Activated CD4-positive, alpha-beta T cell treated with anti-CD3 and anti-CD28 coated beads, Interleukin-2, amount 10 ng/mL, durations not matched to agents 7 days and 5 days (primary cell): ENCODE measurements around the gene ZNF738. TPM values are rescaled to one million over a fixed set of nuclear protein-coding genes. Genes with fewer than 3 reads are reported as not detected.
"Not testable (repeated sequence)": the region's sequence is repeated elsewhere in the genome, so short reads cannot be mapped to it uniquely, and the experiment has no call there.

Experiments used
- CTCF ChIA-PET: fragments of 350-600 bp; sonication (Branson Sonifier 250); formaldehyde crosslinking; loops from one replicate; lab custom pipeline; 2021; ENCODE audit warnings: antibody characterized with exemption; lab: Charles Lee
- POLR2A ChIA-PET: fragments of 350-600 bp; sonication (Branson Sonifier 250); formaldehyde crosslinking; loops from one replicate; lab custom pipeline; 2021; ENCODE audit warnings: antibody characterized with exemption; lab: Charles Lee
- DNase-seq: peaks from one replicate; pipeline ENCODE4 v3.0.0-alpha.2; 2020
- H3K27ac Mint-ChIP-seq: one replicate; pipeline ENCODE4 v1.8.0; 2021; ENCODE audit warnings: mild to moderate bottlenecking, moderate library complexity, mixed read lengths
- H3K27me3 Mint-ChIP-seq: one replicate; pipeline ENCODE4 v1.8.0; 2021; ENCODE audit warnings: mixed read lengths
- H3K36me3 Mint-ChIP-seq: one replicate; pipeline ENCODE4 v1.8.0; 2021; ENCODE audit warnings: low read depth, mixed read lengths
- H3K4me1 Mint-ChIP-seq: one replicate; pipeline ENCODE4 v1.8.0; 2021; ENCODE audit warnings: mixed read lengths
- H3K4me3 Mint-ChIP-seq: one replicate; pipeline ENCODE4 v1.8.0; 2021; ENCODE audit warnings: mild to moderate bottlenecking, moderate library complexity, mixed read lengths
- H3K9me3 Mint-ChIP-seq: one replicate; pipeline ENCODE4 v1.8.0; 2021; ENCODE audit warnings: mixed read lengths
- total RNA-seq, 2 experiments: library from RNA; stranded (reverse); gene quantifications; one replicate each; pipeline ENCODE4 v1.2.3, GENCODE V29; 2021

ZNF738 gene
- total RNA-seq, 2 experiments from 2014 or later: 15.5 TPM

GRCh38 chr19:21344841-21345240 lies 14.0 kb upstream of the ZNF738 start:
- POLR2A ChIA-PET, H3K36me3 Mint-ChIP-seq, H3K4me1 Mint-ChIP-seq, H3K27me3 Mint-ChIP-seq, DNase-seq, H3K27ac Mint-ChIP-seq, H3K4me3 Mint-ChIP-seq, CTCF ChIA-PET: not testable (repeated sequence)
- H3K9me3 Mint-ChIP-seq: peaks cover 33% of the 10 kb centered on the region

- ChIA-PET CTCF (interaction anchor here (0.6 kb wide), 1 partner anchor 460 kb away, joined by 4 read pairs; no protein-coding TSS in a partner anchor), POLR2A (no interaction called here)
- Mint-ChIP-seq H3K27me3 (no peaks in the 10 kb centered on the region), H3K4me3 (no peak overlapping the region), H3K4me1 (peaks cover 11% of the 10 kb centered on the region), H3K36me3 (peaks cover 3% of the 10 kb centered on the region), H3K27ac (peak overlapping the region; percentile 10), H3K9me3 (peaks cover 42% of the 10 kb centered on the region)
- DNase-seq: no peak
Measured at GRCh38 chr19:21352830-21353229, 6.0 kb upstream of the ZNF738 start.

- ChIA-PET POLR2A (no interaction called here), CTCF (no interaction called here)
- Mint-ChIP-seq H3K27ac (no peak overlapping the region), H3K27me3 (no peaks in the 10 kb centered on the region), H3K4me3 (no peak overlapping the region), H3K9me3 (peaks cover 25% of the 10 kb centered on the region), H3K4me1 (peaks cover 10% of the 10 kb centered on the region), H3K36me3 (peaks cover 65% of the 10 kb centered on the region)
- no peak for DNase-seq
Measured at GRCh38 chr19:21362291-21362690, 3.5 kb downstream of the ZNF738 start.

- H3K27me3 Mint-ChIP-seq: no peaks in the 10 kb centered on the region
Measured at GRCh38 chr19:21383980-21384582, 25.3 kb downstream of the ZNF738 start.

GRCh38 chr19:21396121-21396520 lies 37.3 kb downstream of the ZNF738 start:
- Mint-ChIP-seq H3K9me3 (peaks cover 25% of the 10 kb centered on the region), H3K4me3 (peak overlapping the region; percentile 27), H3K36me3 (peaks cover 45% of the 10 kb centered on the region), H3K27ac (peak overlapping the region; percentile 69), H3K27me3 (no peaks in the 10 kb centered on the region), H3K4me1 (peaks cover 24% of the 10 kb centered on the region)
- CTCF ChIA-PET: interaction anchor here (2.6 kb wide), 1 partner anchor 37 kb away, joined by 5 read pairs; the partner anchor contains the start of gene ZNF738
- POLR2A ChIA-PET: no interaction called here
- no peak for DNase-seq

More at GRCh38 chr19:21383980-21384582, 25.3 kb downstream of the ZNF738 start:
- no peak overlapping the region for H3K4me3 Mint-ChIP-seq
- peaks cover 50% of the 10 kb centered on the region for H3K36me3 Mint-ChIP-seq
- no peak for DNase-seq
- H3K4me1 Mint-ChIP-seq: no peaks in the 10 kb centered on the region
- ChIA-PET POLR2A (no interaction called here), CTCF (no interaction called here)
- H3K9me3 Mint-ChIP-seq: peaks cover 71% of the 10 kb centered on the region
- H3K27ac Mint-ChIP-seq: no peak overlapping the region

- H3K9me3 Mint-ChIP-seq: peaks cover 21% of the 10 kb centered on the region
- peak within 1 kb of the TSS; percentile 97 for H3K27ac Mint-ChIP-seq
- ChIA-PET CTCF (interaction anchor here (0.7 to 2.6 kb wide), 2 partner anchors 38 to 69 kb away, joined by 5 read pairs; partner anchors contain the start of gene ZNF738), POLR2A (interaction anchor here (0.9 kb wide), 1 partner anchor 68 kb away, joined by 5 read pairs; the partner anchor contains the start of gene ZNF708)
- H3K4me3 Mint-ChIP-seq: peak within 1 kb of the TSS; percentile 99
- H3K4me1 Mint-ChIP-seq: peaks cover 24% of the 10 kb centered on the region
- peaks cover 48% of the 10 kb centered on the region for H3K36me3 Mint-ChIP-seq
- no peaks in the 10 kb centered on the region for H3K27me3 Mint-ChIP-seq
- peak; percentile 96 for DNase-seq
Measured at GRCh38 chr19:21396893-21397572, 38.2 kb downstream of the ZNF738 start, which contains the start of gene ZNF493. Gene ZNF493 (plus strand): TSS chr19:21397133. CDS start chr19:21397238, 105 bp downstream.

GRCh38 chr19:21398851-21399250 lies 40.1 kb downstream of the ZNF738 start:
- DNase-seq: no peak
- POLR2A ChIA-PET: no interaction called here
- Mint-ChIP-seq H3K36me3 (peaks cover 64% of the 10 kb centered on the region), H3K27ac (no peak overlapping the region), H3K4me3 (no peak overlapping the region), H3K27me3 (no peaks in the 10 kb centered on the region), H3K9me3 (peaks cover 26% of the 10 kb centered on the region), H3K4me1 (peaks cover 24% of the 10 kb centered on the region)
- CTCF ChIA-PET: no interaction called here

GRCh38 chr19:21402303-21402985 lies 43.6 kb downstream of the ZNF738 start:
- Mint-ChIP-seq H3K27me3 (no peaks in the 10 kb centered on the region), H3K36me3 (peaks cover 80% of the 10 kb centered on the region), H3K9me3 (peaks cover 36% of the 10 kb centered on the region), H3K27ac (no peak overlapping the region), H3K4me1 (peaks cover 20% of the 10 kb centered on the region), H3K4me3 (no peak overlapping the region)
- ChIA-PET CTCF (no interaction called here), POLR2A (no interaction called here)
- no peak for DNase-seq

- Mint-ChIP-seq H3K4me1 (no peaks in the 10 kb centered on the region), H3K27ac (no peak overlapping the region), H3K9me3 (peaks cover 39% of the 10 kb centered on the region), H3K27me3 (no peaks in the 10 kb centered on the region), H3K4me3 (no peak overlapping the region), H3K36me3 (peaks cover 81% of the 10 kb centered on the region)
- DNase-seq: no peak
- POLR2A ChIA-PET: no interaction called here
- CTCF ChIA-PET: no interaction called here
Measured at GRCh38 chr19:21410166-21410565, 51.4 kb downstream of the ZNF738 start.

- Mint-ChIP-seq H3K4me3 (no peak overlapping the region), H3K36me3 (peaks cover 52% of the 10 kb centered on the region)
- CTCF ChIA-PET: no interaction called here
Measured at GRCh38 chr19:21422244-21422643, 63.4 kb downstream of the ZNF738 start.

GRCh38 chr19:21423057-21424041 lies 64.5 kb downstream of the ZNF738 start:
- DNase-seq: no peak
- Mint-ChIP-seq H3K4me3 (no peak overlapping the region), H3K4me1 (no peaks in the 10 kb centered on the region), H3K36me3 (peaks cover 41% of the 10 kb centered on the region), H3K27me3 (no peaks in the 10 kb centered on the region), H3K9me3 (peaks cover 52% of the 10 kb centered on the region), H3K27ac (no peak overlapping the region)
- ChIA-PET CTCF (no interaction called here), POLR2A (no interaction called here)

More at GRCh38 chr19:21422244-21422643, 63.4 kb downstream of the ZNF738 start:
- Mint-ChIP-seq H3K9me3 (peaks cover 55% of the 10 kb centered on the region), H3K4me1 (no peaks in the 10 kb centered on the region), H3K27me3 (no peaks in the 10 kb centered on the region), H3K27ac (no peak overlapping the region)
- POLR2A ChIA-PET: no interaction called here
- DNase-seq: no peak
